A673 (cell line): ENCODE results near the gene CLDN12. TPM values are rescaled to one million over a fixed set of nuclear protein-coding genes. Genes with fewer than 3 reads are reported as not detected.

Source experiments
- BruUV-seq: library from RNA; stranded (reverse); fragments of 400-500 nt; replicated peaks from 2 replicates; lab custom pipeline; 2021; lab: Mats Ljungman, UMichigan
- CTCF ChIA-PET: fragments of 300-600 bp; sonication (Branson Sonifier 250); formaldehyde crosslinking; loops from one replicate; lab custom pipeline; 2022; ENCODE audit warnings: antibody characterized with exemption; lab: Charles Lee
- POLR2A ChIA-PET: fragments of 300-600 bp; sonication (Branson Sonifier 250); formaldehyde crosslinking; loops from one replicate; lab custom pipeline; 2022; ENCODE audit warnings: antibody characterized with exemption; ENCODE audit not compliant: low non-redundant PET; lab: Charles Lee
- DNase-seq: peaks from one replicate; pipeline ENCODE4 v3.0.0-alpha.2; 2015; ENCODE audit warnings: low spot score
- H3K27ac ChIP-seq: fragments of 200-600 bp; sonication (generic); 2 replicates; pipeline ENCODE4 v1.5.1; 2016; ENCODE audit warnings: mixed run types, low read depth, mild to moderate bottlenecking, mixed read lengths, antibody characterized with exemption, low read length; ENCODE audit not compliant: poor library complexity, severe bottlenecking
- H3K27me3 ChIP-seq: fragments of 200-600 bp; sonication (generic); replicated peaks from 2 replicates; pipeline ENCODE4 v1.6.1; 2017; ENCODE audit warnings: mixed run types, low read depth, mild to moderate bottlenecking, mixed read lengths, antibody characterized with exemption, low read length; ENCODE audit not compliant: insufficient read depth, poor library complexity
- H3K36me3 ChIP-seq: fragments of 200-600 bp; sonication (generic); 2 replicates; pipeline ENCODE4 v1.6.1; 2016; ENCODE audit warnings: mixed run types, mild to moderate bottlenecking, mixed read lengths, antibody characterized with exemption, low read length; ENCODE audit not compliant: insufficient read depth, poor library complexity, severe bottlenecking
- H3K4me1 ChIP-seq: fragments of 200-600 bp; sonication (generic); 2 replicates; pipeline ENCODE4 v1.6.1; 2017; ENCODE audit warnings: mixed run types, mild to moderate bottlenecking, mixed read lengths, antibody characterized with exemption, low read length; ENCODE audit not compliant: insufficient read depth, poor library complexity, severe bottlenecking
- H3K4me3 ChIP-seq: fragments of 200-600 bp; sonication (generic); 2 replicates; pipeline ENCODE4 v1.5.1; 2016; ENCODE audit warnings: low read depth, mixed run types, mild to moderate bottlenecking, mixed read lengths, low read length; ENCODE audit not compliant: poor library complexity, severe bottlenecking
- H3K9me3 ChIP-seq: fragments of 200-600 bp; sonication (generic); 2 replicates; pipeline ENCODE4 v1.6.1; 2016; ENCODE audit warnings: mixed run types, low read depth, mild to moderate bottlenecking, mixed read lengths, antibody characterized with exemption, low read length; ENCODE audit not compliant: poor library complexity, severe bottlenecking
- CTCF ChIP-seq: fragments of 300-800, 200-600 bp; sonication (generic); conservative IDR thresholded peaks from 2 replicates; pipeline ENCODE4 v1.5.1; 2017; ENCODE audit warnings: low read depth, mild to moderate bottlenecking, antibody characterized with exemption, low read length, moderate library complexity, mixed read lengths
- EZH2 ChIP-seq: fragments of 200-600 bp; sonication (generic); IDR thresholded peaks from 2 replicates; pipeline ENCODE4 v1.6.1; 2017; ENCODE audit warnings: borderline replicate concordance, low read depth, mild to moderate bottlenecking, mixed read lengths, antibody characterized with exemption, low read length; ENCODE audit not compliant: poor library complexity, severe bottlenecking
- intact Hi-C: fragments of 100-400 bp; cut with micrococcal nuclease; formaldehyde crosslinking; loops from one replicate; pipeline ENCODE4 v1.10.0; 2022; ENCODE audit not compliant: unreplicated experiment
- total RNA-seq: library from RNA; stranded (reverse); gene quantifications from 2 replicates; pipeline ENCODE4 v1.2.3, GENCODE V29; 2021

Gene CLDN12
- total RNA-seq, 1 experiment from 2014 or later: 32.9 TPM

GRCh38 chr7:90383861-90384260 lies 19.4 kb upstream of the CLDN12 start:
- Histone ChIP-seq H3K9me3 (peaks cover 8% of the 10 kb centered on the region), H3K27ac (no peak overlapping the region), H3K36me3 (peaks cover 43% of the 10 kb centered on the region), H3K4me1 (no peaks in the 10 kb centered on the region), H3K4me3 (no peak overlapping the region), H3K27me3 (no peaks in the 10 kb centered on the region)
- TF ChIP-seq CTCF: no peak
- TF ChIP-seq EZH2: no peak
- DNase-seq: no peak
- CTCF ChIA-PET: no interaction called here
- intact Hi-C loops: no loop called here
- POLR2A ChIA-PET: no interaction called here
- no TSS peak for BruUV-seq

GRCh38 chr7:90384433-90384832 lies 18.8 kb upstream of the CLDN12 start:
- TF ChIP-seq CTCF (no peak), EZH2 (no peak)
- CTCF ChIA-PET: interaction anchor here (0.6 kb wide), 1 partner anchor 42 kb away, joined by 4 read pairs; no protein-coding TSS in a partner anchor
- H3K27me3 ChIP-seq: no peaks in the 10 kb centered on the region
- H3K36me3 ChIP-seq: peaks cover 40% of the 10 kb centered on the region
- intact Hi-C loops: no loop called here
- POLR2A ChIA-PET: no interaction called here
- no peak for DNase-seq
- no TSS peak for BruUV-seq
- H3K4me3 ChIP-seq: no peak overlapping the region
- H3K27ac ChIP-seq: no peak overlapping the region
- H3K9me3 ChIP-seq: peaks cover 8% of the 10 kb centered on the region
- H3K4me1 ChIP-seq: no peaks in the 10 kb centered on the region

GRCh38 chr7:90387470-90388240 lies 15.6 kb upstream of the CLDN12 start:
- no peaks in the 10 kb centered on the region for H3K4me1 ChIP-seq
- no peaks in the 10 kb centered on the region for H3K9me3 ChIP-seq
- DNase-seq: no peak
- ChIA-PET CTCF (no interaction called here), POLR2A (no interaction called here)
- intact Hi-C loops: no loop called here
- peaks cover 17% of the 10 kb centered on the region for H3K36me3 ChIP-seq
- BruUV-seq: no TSS peak
- no peaks in the 10 kb centered on the region for H3K27me3 ChIP-seq
- no peak overlapping the region for H3K27ac ChIP-seq
- no peak for TF ChIP-seq CTCF
- TF ChIP-seq EZH2: no peak
- H3K4me3 ChIP-seq: no peak overlapping the region
